ENCODE results near the gene PCDHB7.
"Not testable (repeated sequence)": the region's sequence is repeated elsewhere in the genome, so short reads cannot be mapped to it uniquely, and the experiment has no call there.

Gene PCDHB7

DNA sequence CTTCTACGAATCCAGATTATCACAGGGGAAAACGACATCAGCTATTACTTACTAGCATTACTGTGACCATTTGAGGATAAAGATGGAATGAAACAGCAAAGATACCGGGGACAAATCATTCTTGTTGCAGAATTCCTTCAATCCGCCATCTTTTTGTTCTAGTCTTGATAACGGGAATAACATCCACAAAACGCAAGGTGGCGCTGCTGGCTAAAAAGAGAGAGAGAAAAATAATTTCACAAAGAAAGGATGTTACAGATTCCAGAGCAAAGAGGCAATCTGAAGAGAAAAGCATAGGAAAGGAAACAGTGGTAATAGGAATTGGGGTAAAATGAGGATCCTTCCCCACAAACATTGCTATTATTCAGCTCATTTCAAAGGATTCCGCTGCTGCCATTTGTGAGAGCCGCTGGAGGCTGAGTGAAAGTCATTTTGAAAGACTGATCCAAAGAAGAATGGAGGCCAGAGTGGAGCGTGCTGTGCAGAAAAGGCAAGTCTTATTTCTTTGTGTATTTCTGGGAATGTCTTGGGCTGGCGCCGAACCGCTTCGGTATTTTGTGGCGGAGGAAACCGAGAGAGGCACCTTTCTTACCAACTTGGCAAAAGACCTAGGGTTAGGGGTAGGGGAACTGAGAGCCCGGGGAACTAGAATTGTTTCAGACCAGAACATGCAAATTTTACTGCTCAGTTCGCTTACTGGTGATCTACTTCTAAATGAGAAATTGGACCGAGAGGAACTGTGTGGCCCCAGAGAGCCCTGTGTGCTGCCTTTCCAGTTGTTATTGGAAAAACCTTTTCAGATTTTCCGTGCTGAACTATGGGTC lies at the start of gene PCDHB7:
Gene PCDHB7, plus strand, starts transcription at position 264 of the 824 bp plus-strand sequence. Its CDS starts 192 bp downstream, at position 456.
- DNase-seq = peak; percentile 68

DNA sequence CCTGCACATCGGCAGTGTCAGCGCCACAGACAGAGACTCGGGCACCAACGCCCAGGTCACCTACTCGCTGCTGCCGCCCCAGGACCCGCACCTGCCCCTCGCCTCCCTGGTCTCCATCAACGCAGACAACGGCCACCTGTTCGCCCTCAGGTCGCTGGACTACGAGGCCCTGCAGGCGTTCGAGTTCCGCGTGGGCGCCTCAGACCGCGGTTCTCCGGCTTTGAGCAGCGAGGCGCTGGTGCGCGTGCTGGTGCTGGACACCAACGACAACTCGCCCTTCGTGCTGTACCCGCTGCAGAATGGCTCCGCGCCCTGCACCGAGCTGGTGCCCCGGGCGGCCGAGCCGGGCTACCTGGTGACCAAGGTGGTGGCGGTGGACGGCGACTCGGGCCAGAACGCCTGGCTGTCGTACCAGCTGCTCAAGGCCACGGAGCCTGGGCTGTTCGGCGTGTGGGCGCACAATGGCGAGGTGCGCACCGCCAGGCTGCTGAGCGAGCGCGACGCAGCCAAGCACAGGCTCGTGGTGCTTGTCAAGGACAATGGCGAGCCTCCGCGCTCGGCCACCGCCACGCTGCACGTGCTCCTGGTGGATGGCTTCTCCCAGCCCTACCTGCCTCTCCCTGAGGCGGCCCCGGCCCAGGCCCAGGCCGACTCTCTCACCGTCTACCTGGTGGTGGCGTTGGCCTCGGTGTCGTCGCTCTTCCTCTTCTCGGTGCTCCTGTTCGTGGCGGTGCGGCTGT lies 48.9 kb upstream of the PCDHB7 start:
- DNase-seq = not testable (repeated sequence)

DNA sequence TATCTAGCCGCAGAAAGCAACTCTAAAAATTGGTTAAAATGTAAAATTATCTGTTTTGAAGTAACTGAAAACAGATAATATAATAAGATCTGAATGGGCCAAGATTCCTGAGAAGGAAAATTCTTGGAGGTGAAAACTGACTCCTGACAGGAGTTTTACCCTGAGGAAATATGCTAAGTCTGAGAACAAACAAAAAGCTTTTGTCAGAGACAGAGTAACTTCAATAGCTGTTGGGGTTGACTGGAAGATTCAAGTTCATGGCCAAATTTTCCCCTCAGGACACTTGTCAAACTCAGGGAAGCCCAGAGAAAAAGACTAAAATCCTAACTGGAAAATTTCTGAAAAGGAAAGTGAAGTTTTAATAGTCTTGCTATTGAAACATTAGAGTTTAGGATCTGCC lies 45.1 kb upstream of the PCDHB7 start:
- DNase-seq = no peak

DNA sequence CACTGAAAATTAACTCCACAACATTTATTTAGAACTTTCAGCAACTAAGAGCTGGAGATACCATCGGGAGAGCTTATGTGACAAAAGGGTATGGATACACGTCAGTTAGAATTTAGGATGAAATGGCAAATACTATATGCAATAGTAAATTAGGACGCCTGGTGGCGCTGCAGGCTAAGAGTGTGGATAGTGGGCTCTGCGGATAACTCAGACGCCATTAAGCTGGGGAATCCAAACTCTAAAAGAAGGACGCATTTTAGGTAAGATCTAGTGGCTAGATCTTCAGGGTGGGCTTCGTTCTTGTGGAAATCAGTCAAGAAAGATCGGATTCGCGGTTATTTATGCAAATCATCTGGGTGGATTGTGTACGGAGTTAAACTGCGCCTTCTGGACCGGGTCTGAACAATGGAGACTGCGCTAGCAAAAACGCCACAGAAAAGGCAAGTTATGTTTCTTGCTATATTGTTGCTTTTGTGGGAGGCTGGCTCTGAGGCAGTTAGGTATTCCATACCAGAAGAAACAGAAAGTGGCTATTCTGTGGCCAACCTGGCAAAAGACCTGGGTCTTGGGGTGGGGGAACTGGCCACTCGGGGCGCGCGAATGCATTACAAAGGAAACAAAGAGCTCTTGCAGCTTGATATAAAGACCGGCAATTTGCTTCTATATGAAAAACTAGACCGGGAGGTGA lies 37.3 kb upstream of the PCDHB7 start, which contains the start of gene PCDHB5:
Gene PCDHB5, plus strand, starts transcription at position 177 of the 688 bp plus-strand sequence. Its CDS starts 229 bp downstream, at position 406.
- peak; percentile 14 for DNase-seq

DNA sequence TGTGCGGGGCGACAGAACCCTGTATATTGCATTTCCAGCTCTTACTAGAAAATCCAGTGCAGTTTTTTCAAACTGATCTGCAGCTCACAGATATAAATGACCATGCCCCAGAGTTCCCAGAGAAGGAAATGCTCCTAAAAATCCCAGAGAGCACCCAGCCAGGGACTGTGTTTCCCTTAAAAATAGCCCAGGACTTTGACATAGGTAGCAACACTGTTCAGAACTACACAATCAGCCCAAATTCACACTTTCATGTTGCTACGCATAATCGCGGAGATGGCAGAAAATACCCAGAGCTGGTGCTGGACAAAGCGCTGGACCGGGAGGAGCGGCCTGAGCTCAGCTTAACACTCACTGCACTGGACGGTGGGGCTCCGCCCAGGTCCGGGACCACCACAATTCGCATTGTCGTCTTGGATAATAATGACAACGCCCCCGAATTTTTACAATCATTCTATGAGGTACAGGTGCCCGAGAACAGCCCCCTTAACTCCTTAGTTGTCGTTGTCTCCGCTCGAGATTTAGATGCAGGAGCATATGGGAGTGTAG lies 36.7 kb upstream of the PCDHB7 start:
- DNase-seq = no peak

DNA sequence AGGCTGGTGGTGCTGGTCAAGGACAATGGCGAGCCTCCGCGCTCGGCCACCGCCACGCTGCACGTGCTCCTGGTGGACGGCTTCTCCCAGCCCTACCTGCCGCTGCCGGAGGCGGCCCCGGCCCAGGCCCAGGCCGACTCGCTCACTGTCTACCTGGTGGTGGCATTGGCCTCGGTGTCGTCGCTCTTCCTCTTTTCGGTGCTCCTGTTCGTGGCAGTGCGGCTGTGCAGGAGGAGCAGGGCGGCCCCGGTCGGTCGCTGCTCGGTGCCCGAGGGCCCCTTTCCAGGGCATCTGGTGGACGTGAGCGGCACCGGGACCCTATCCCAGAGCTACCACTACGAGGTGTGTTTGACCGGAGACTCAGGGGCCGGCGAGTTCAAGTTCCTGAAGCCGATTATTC lies 35.1 kb upstream of the PCDHB7 start:
- DNase-seq = not testable (repeated sequence)

DNA sequence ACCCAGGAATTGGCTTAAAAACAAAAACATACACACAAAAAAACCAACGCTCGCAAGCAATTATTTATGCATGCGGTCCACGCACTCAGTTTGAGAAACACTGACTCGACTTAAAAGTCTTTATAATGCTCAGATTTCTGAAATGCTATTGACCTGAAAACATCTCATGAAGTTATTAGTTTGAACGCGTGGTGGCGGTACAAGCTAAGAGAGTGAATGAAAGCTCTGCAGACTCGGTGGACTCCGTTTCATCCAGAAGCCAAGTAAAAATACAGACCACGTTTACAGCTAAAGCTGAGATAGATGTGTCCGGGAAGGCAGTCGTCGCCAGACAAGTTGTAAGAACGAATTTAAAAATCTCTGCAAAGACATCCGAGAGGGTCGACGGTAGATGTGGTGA lies 22.6 kb upstream of the PCDHB7 start, which contains the start of gene PCDHB6:
Gene PCDHB6, plus strand, starts transcription at position 246 of the 400 bp plus-strand sequence. CDS start 201 bp downstream, outside the sequence.
- peak; percentile 29 for DNase-seq

DNA sequence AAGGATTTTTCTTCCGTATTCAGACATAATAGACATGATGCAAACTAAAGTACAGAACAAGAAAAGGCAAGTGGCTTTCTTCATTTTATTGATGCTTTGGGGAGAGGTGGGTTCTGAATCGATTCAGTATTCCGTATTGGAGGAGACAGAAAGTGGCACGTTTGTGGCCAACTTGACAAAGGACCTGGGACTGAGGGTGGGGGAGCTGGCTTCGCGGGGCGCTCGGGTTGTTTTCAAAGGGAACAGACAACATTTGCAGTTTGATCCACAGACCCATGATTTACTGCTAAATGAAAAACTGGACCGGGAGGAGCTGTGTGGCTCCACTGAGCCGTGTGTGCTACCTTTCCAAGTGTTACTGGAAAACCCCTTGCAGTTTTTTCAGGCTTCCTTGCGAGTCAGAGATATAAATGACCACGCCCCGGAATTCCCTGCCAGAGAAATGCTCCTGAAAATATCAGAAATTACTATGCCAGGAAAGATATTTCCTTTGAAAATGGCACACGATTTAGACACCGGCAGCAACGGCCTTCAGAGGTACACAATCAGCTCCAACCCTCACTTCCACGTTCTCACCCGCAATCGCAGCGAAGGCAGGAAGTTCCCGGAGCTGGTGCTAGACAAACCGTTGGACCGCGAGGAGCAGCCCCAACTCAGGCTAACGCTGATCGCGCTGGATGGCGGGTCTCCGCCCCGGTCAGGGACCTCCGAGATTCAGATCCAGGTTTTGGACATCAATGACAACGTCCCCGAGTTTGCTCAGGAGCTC lies 22.0 kb upstream of the PCDHB7 start:
- no peak for DNase-seq

DNA sequence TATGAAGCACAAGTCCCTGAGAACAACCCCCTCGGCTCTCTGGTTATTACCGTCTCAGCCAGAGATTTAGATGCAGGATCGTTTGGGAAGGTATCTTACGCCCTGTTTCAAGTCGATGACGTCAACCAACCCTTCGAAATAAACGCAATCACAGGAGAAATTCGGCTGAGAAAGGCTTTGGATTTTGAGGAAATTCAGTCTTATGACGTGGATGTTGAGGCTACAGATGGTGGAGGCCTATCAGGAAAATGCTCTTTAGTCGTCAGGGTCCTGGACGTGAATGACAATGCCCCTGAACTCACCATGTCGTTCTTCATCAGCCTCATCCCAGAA lies 21.5 kb upstream of the PCDHB7 start:
- no peak for DNase-seq

DNA sequence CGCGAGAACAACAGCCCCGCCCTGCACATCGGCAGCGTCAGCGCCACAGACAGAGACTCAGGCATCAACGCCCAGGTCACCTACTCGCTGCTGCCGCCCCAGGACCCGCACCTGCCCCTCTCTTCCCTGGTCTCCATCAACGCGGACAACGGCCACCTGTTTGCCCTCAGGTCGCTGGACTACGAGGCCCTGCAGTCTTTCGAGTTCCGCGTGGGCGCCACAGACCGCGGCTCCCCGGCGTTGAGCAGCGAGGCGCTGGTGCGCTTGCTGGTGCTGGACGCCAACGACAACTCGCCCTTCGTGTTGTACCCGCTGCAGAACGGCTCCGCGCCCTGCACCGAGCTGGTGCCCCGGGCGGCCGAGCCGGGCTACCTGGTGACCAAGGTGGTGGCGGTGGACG lies 20.8 kb upstream of the PCDHB7 start:
- DNase-seq = not testable (repeated sequence)

DNA sequence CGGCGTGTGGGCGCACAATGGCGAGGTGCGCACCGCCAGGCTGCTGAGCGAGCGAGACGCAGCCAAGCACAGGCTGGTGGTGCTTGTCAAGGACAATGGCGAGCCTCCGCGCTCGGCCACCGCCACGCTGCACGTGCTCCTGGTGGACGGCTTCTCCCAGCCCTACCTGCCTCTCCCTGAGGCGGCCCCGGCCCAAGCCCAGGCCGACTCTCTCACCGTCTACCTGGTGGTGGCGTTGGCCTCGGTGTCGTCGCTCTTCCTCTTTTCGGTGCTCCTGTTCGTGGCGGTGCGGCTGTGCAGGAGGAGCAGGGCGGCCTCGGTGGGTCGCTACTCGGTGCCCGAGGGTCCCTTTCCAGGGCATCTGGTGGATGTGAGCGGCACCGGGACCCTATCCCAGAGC lies 20.3 kb upstream of the PCDHB7 start:
- DNase-seq = not testable (repeated sequence)

DNA sequence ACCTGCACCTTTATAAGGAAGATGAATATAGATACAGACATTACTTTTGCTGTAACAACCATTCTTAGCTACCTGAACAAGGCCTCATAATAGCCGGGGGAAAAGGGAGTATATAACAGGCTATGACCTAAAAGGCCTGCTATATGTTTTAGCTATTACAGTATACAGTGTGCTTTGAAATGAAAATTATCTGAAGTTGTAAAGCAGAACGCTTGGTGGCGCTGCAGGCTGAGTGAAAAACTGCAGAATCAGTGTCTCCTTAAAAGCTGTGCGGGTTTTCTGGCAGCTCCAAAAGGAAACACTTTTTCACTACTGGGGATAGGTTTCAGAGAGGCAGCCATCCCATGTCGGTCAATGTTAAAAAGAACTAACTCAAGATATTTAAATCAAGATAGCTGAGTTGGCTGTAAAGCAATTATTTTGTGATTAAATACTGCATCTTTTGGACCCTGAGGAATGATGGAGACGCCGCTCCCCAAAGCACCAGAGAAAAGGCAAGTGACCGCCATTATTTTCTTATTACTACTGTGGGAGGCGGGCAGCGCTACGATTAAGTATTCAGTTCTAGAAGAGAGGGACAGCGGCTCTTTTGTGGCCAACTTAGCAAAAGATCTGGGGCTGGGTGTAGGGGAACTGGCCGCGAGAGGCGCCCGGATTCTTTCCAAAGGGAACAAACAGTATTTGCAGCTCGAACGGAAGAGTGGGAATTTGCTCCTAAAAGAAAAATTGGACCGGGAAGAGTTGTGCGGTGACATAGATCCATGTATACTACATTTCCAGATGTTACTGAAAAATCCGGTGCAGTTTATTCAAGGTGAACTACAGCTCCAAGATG lies 16.7 kb upstream of the PCDHB7 start:
- peak; percentile 63 for DNase-seq

DNA sequence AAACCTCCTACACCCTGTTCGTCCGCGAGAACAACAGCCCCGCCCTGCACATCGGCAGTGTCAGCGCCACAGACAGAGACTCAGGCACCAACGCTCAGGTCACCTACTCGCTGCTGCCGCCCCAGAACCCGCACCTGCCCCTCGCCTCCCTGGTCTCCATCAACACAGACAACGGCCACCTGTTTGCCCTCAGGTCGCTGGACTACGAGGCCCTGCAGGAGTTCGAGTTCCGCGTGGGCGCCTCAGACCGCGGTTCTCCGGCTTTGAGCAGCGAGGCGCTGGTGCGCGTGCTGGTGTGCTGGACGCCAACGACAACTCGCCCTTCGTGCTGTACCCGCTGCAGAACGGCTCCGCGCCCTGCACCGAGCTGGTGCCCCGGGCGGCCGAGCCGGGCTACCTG lies 15.1 kb upstream of the PCDHB7 start:
- not testable (repeated sequence) for DNase-seq

DNA sequence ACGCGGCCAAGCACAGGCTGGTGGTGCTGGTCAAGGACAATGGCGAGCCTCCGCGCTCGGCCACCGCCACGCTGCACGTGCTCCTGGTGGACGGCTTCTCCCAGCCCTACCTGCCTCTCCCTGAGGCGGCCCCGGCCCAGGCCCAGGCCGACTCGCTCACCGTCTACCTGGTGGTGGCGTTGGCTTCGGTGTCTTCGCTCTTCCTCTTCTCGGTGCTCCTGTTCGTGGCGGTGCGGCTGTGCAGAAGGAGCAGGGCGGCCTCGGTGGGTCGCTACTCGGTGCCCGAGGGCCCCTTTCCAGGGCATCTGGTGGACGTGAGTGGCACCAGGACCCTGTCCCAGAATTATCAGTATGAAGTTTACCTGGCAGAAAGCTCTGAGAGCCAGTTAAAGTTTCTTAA lies 14.5 kb upstream of the PCDHB7 start:
- not testable (repeated sequence) for DNase-seq

DNA sequence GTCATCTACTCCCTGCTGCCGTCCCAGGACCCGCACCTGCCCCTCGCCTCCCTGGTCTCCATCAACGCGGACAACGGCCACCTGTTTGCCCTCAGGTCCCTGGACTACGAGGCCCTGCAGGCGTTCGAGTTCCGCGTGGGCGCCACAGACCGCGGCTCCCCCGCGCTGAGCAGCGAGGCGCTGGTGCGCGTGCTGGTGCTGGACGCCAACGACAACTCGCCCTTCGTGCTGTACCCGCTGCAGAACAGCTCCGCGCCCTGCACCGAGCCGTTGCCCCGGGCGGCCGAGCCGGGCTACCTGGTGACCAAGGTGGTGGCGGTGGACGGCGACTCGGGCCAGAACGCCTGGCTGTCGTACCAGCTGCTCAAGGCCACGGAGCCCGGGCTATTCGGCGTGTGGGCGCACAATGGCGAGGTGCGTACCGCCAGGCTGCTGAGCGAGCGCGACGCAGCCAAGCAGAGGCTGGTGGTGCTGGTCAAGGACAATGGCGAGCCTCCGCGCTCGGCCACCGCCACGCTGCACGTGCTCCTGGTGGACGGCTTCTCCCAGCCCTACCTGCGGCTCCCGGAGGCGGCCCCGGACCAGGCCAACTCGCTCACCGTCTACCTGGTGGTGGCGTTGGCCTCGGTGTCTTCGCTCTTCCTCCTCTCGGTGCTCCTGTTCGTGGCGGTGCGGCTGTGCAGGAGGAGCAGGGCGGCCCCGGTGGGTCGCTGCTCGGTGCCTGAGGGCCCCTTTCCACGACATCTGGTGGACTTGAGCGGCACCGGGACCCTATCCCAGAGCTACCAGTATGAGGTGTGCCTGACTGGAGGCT lies 2.1 kb downstream of the PCDHB7 start:
- DNase-seq = not testable (repeated sequence)

DNA sequence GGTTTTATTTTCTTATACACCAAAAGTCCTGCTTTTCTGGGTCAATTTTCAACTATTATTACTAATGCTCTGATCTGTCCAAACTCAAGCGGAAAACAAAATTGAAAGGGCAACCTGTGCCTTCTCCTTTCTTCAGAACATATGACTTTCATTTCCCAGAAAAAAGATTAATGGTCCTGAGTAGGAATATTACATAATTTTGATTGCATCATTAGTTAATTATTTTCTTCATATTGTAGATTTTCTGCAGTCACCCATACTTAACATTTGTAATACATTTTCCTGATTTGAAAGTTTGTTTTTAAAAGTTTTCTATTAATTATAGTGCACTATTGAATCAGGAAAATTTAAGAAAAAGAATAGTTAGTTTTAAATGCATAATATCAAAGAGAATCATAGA lies 3.5 kb downstream of the PCDHB7 start:
- no peak for DNase-seq

DNA sequence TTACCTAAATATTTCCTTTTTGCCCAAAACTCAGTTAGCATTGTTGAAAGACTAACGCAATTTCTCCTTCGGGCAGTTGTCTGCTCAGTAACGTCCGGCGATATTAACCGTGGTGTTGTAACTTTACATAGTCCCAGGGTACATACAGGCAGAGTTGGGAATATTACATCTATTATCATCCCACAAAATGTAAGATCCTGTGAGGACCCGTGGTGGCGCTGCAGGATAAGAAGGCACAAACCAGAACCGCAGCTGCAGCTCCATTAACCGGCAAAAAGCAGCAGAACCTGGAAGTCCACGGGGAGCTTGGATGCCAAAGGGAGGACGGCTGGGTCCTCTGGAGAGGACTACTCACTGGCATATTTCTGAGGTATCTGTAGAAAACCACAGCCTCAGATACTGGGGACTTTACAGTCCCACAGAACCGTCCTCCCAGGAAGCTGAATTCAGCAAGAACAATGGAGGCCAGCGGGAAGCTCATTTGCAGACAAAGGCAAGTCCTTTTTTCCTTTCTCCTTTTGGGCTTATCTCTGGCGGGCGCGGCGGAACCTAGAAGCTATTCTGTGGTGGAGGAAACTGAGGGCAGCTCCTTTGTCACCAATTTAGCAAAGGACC lies 5.2 kb downstream of the PCDHB7 start, which contains the start of gene PCDHB8:
Gene PCDHB8, plus strand, starts transcription at position 214 of the 615 bp plus-strand sequence. Its CDS starts 245 bp downstream, at position 459.
- peak; percentile 69 for DNase-seq

DNA sequence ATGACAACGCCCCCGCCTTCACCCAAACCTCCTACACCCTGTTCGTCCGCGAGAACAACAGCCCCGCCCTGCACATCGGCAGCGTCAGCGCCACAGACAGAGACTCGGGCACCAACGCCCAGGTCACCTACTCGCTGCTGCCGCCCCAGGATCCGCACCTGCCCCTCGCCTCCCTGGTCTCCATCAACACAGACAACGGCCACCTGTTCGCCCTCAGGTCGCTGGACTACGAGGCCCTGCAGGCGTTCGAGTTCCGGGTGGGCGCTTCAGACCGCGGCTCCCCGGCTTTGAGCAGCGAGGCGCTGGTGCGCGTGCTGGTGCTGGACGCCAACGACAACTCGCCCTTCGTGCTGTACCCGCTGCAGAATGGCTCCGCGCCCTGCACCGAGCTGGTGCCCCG lies 6.9 kb downstream of the PCDHB7 start:
- DNase-seq = not testable (repeated sequence)

DNA sequence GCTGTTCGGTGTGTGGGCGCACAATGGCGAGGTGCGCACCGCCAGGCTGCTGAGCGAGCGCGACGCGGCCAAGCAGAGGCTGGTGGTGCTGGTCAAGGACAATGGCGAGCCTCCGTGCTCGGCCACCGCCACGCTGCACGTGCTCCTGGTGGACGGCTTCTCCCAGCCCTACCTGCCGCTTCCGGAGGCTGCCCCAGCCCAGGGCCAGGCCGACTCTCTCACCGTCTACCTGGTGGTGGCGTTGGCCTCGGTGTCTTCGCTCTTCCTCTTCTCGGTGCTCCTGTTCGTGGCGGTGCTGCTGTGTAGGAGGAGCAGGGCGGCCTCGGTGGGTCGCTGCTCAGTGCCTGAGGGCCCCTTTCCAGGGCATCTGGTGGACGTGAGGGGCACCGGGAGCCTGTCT lies 7.4 kb downstream of the PCDHB7 start:
- not testable (repeated sequence) for DNase-seq

DNA sequence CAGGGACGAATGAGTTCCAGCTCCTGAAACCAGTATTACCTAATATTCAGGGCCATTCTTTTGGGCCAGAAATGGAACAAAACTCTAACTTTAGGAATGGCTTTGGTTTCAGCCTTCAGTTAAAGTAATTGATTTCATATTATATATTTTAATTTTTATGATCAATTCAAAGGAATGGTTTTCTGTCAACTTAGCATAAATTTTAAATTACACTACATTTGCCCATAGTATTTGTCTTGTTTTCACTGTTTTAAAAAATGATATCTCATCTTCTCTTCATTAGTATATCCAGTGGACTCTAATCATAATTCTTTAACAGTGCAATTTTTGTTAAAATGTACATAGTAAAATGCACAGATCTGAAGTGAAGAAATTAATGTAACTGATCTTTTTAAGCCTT lies 7.9 kb downstream of the PCDHB7 start:
- DNase-seq = no peak

Data from NCI-H69 (cell line).